ENCODE measurements around the gene DNAH17.

The DNAH17 gene

DNA sequence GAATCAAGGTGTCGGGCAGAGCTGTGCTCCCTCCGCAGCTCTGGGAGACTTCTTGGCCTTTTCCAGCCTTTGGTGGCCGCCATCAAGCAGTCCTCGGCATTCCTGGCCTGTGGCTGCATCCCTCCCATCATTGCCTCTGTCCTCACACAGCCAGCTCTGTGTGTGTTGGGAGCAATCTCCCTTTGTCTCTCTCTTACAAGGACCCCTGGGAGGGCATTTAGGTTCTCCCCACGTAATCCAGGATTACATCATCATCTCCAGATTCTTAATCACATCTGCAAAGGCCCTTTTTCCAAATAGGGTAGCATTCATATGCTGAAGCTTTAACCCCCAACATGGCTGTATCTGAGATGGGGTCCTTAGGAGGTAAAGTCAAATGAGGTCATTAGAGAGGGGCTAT lies 4.1 kb upstream of the DNAH17 start:
- H3K9me3 ChIP-seq (ENCODE audit: control insufficient read depth, insufficient read depth, low read depth, low read length): no peaks in the 10 kb centered on the region
- H3K4me3 ChIP-seq (ENCODE audit: low read depth, low read length): no peak overlapping the region
- H3K36me3 ChIP-seq (ENCODE audit: control insufficient read depth in 2 of 2, insufficient read depth in 1 of 2, low read length in 2 of 2): no peaks in the 10 kb centered on the region
- TF ChIP-seq REPIN1 (tag by site-specific recombination; IDR thresholded peaks at IDR 0.05; ENCODE audit: low read depth): no peak
- peak; percentile 46 for TF ChIP-seq ZNF335 (tag by site-specific recombination; conservative IDR thresholded peaks at IDR 0.05)
- TF ChIP-seq ZNF23 (tag by site-specific recombination; IDR thresholded peaks at IDR 0.05; ENCODE audit: borderline replicate concordance): no peak
- peak; percentile 62; the same call in 1 of the 2 replicates for TF ChIP-seq ZIC2 (tag by site-specific recombination; IDR thresholded peaks at IDR 0.05)
- no peak for TF ChIP-seq ZNF202 (tag by site-specific recombination; IDR thresholded peaks at IDR 0.05; ENCODE audit: borderline replicate concordance)
- TF ChIP-seq GFI1B (tag by site-specific recombination; IDR thresholded peaks at IDR 0.05): no peak
- TF ChIP-seq, protein P1, sequence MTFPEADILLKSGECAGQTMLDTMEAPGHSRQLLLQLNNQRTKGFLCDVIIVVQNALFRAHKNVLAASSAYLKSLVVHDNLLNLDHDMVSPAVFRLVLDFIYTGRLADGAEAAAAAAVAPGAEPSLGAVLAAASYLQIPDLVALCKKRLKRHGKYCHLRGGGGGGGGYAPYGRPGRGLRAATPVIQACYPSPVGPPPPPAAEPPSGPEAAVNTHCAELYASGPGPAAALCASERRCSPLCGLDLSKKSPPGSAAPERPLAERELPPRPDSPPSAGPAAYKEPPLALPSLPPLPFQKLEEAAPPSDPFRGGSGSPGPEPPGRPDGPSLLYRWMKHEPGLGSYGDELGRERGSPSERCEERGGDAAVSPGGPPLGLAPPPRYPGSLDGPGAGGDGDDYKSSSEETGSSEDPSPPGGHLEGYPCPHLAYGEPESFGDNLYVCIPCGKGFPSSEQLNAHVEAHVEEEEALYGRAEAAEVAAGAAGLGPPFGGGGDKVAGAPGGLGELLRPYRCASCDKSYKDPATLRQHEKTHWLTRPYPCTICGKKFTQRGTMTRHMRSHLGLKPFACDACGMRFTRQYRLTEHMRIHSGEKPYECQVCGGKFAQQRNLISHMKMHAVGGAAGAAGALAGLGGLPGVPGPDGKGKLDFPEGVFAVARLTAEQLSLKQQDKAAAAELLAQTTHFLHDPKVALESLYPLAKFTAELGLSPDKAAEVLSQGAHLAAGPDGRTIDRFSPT (tag by site-specific recombination; IDR thresholded peaks at IDR 0.05): no peak
- TF ChIP-seq HOXC10 (CRISPR knock-in tag; IDR thresholded peaks at IDR 0.05): no peak
- no peak for TF ChIP-seq KLF16 (tag by site-specific recombination; IDR thresholded peaks at IDR 0.05)
- TF ChIP-seq, protein P2, sequence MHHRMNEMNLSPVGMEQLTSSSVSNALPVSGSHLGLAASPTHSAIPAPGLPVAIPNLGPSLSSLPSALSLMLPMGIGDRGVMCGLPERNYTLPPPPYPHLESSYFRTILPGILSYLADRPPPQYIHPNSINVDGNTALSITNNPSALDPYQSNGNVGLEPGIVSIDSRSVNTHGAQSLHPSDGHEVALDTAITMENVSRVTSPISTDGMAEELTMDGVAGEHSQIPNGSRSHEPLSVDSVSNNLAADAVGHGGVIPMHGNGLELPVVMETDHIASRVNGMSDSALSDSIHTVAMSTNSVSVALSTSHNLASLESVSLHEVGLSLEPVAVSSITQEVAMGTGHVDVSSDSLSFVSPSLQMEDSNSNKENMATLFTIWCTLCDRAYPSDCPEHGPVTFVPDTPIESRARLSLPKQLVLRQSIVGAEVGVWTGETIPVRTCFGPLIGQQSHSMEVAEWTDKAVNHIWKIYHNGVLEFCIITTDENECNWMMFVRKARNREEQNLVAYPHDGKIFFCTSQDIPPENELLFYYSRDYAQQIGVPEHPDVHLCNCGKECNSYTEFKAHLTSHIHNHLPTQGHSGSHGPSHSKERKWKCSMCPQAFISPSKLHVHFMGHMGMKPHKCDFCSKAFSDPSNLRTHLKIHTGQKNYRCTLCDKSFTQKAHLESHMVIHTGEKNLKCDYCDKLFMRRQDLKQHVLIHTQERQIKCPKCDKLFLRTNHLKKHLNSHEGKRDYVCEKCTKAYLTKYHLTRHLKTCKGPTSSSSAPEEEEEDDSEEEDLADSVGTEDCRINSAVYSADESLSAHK (tag by site-specific recombination; IDR thresholded peaks at IDR 0.05): no peak
- TF ChIP-seq ZNF510 (tag by site-specific recombination; IDR thresholded peaks at IDR 0.05; ENCODE audit: insufficient replicate concordance): no peak
- no peak for TF ChIP-seq MYNN (tag by site-specific recombination; IDR thresholded peaks at IDR 0.05; ENCODE audit: borderline replicate concordance)
- TF ChIP-seq GLIS1 (tag by site-specific recombination; IDR thresholded peaks at IDR 0.05): peak; percentile 54
- TF ChIP-seq PRDM1 (tag by site-specific recombination; IDR thresholded peaks at IDR 0.05): no peak
- TF ChIP-seq ZNF248 (tag by site-specific recombination; IDR thresholded peaks at IDR 0.05): no peak
- no peak overlapping the region for H3K27ac ChIP-seq (ENCODE audit: extremely low read depth, low read depth, low read length)
- H3K4me1 ChIP-seq (ENCODE audit: control insufficient read depth, insufficient read depth, low read length): no peaks in the 10 kb centered on the region
- ChIA-PET CTCF (interaction anchor here (0.9 to 1.4 kb wide), 2 partner anchors 101 to 141 kb away, joined by 3 to 4 read pairs; no protein-coding TSS in a partner anchor), POLR2A (interaction anchor here (0.9 kb wide), 1 partner anchor 11 kb away, joined by 3 read pairs; no protein-coding TSS in a partner anchor)

DNA sequence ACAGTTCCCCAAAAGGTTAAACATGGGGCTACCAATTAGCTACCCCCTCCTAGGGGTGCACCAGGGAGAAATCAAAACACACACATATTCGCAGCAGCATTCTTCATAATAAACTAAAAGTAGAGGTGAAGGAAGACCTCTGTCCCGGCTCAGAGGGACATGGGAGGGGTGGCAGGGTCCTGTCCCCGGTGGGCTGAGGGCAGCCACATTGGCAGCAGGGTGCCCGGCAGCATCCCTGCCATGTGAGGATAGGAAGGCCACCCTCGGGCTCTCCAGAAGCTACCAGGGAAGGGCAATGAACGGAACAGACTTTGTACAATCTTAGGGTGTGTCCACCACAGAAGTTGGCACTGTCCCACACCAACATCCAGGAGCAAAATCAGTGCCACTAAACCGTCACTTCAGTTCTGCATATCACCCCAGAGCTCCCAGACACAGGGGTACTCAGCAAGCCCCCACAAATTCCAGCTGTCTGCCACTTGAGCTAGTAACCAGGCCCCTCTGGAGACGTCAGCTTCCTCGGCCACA lies 3.1 kb upstream of the DNAH17 start:
- no peaks in the 10 kb centered on the region for H3K36me3 ChIP-seq (ENCODE audit: control insufficient read depth in 2 of 2, insufficient read depth in 1 of 2, low read length in 2 of 2)
- TF ChIP-seq ZFHX2 (tag by site-specific recombination; conservative IDR thresholded peaks at IDR 0.05) (no peak), ZNF24 (tag by site-specific recombination; IDR thresholded peaks at IDR 0.05) (no peak), HOXC10 (CRISPR knock-in tag; IDR thresholded peaks at IDR 0.05) (no peak), YY1 (tag by site-specific recombination; IDR thresholded peaks at IDR 0.05) (no peak), ZNF549 (tag by site-specific recombination; IDR thresholded peaks at IDR 0.05) (no peak), REPIN1 (tag by site-specific recombination; IDR thresholded peaks at IDR 0.05; ENCODE audit: low read depth) (no peak), ZNF341 (tag by site-specific recombination; IDR thresholded peaks at IDR 0.05; ENCODE audit: low read depth) (no peak), ZNF544 (tag by site-specific recombination; IDR thresholded peaks at IDR 0.05) (no peak), ZNF2 (tag by site-specific recombination; IDR thresholded peaks at IDR 0.05) (no peak), TRIM28 (IDR thresholded peaks at IDR 0.05; ENCODE audit: borderline replicate concordance, low read length) (no peak)
- TF ChIP-seq, protein P3, sequence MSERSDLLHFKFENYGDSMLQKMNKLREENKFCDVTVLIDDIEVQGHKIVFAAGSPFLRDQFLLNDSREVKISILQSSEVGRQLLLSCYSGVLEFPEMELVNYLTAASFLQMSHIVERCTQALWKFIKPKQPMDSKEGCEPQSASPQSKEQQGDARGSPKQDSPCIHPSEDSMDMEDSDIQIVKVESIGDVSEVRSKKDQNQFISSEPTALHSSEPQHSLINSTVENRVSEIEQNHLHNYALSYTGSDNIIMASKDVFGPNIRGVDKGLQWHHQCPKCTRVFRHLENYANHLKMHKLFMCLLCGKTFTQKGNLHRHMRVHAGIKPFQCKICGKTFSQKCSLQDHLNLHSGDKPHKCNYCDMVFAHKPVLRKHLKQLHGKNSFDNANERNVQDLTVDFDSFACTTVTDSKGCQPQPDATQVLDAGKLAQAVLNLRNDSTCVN (tag by site-specific recombination; optimal IDR thresholded peaks at IDR 0.05): no peak
- TF ChIP-seq, protein P4, sequence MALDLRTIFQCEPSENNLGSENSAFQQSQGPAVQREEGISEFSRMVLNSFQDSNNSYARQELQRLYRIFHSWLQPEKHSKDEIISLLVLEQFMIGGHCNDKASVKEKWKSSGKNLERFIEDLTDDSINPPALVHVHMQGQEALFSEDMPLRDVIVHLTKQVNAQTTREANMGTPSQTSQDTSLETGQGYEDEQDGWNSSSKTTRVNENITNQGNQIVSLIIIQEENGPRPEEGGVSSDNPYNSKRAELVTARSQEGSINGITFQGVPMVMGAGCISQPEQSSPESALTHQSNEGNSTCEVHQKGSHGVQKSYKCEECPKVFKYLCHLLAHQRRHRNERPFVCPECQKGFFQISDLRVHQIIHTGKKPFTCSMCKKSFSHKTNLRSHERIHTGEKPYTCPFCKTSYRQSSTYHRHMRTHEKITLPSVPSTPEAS (tag by site-specific recombination; IDR thresholded peaks at IDR 0.05): no peak
- TF ChIP-seq, protein P5, sequence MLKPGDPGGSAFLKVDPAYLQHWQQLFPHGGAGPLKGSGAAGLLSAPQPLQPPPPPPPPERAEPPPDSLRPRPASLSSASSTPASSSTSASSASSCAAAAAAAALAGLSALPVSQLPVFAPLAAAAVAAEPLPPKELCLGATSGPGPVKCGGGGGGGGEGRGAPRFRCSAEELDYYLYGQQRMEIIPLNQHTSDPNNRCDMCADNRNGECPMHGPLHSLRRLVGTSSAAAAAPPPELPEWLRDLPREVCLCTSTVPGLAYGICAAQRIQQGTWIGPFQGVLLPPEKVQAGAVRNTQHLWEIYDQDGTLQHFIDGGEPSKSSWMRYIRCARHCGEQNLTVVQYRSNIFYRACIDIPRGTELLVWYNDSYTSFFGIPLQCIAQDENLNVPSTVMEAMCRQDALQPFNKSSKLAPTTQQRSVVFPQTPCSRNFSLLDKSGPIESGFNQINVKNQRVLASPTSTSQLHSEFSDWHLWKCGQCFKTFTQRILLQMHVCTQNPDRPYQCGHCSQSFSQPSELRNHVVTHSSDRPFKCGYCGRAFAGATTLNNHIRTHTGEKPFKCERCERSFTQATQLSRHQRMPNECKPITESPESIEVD (tag by site-specific recombination; IDR thresholded peaks at IDR 0.05): no peak
- CTCF ChIA-PET: interaction anchor here (0.6 to 1.4 kb wide), 5 partner anchors 102 to 205 kb away, joined by 3 to 5 read pairs (median 3); no protein-coding TSS in a partner anchor
- H3K27ac ChIP-seq (ENCODE audit: extremely low read depth, low read depth, low read length): no peak overlapping the region
- no peaks in the 10 kb centered on the region for H3K9me3 ChIP-seq (ENCODE audit: control insufficient read depth, insufficient read depth, low read depth, low read length)
- POLR2A ChIA-PET: interaction anchor here (0.9 kb wide), 1 partner anchor 12 kb away, joined by 3 read pairs; no protein-coding TSS in a partner anchor
- no peaks in the 10 kb centered on the region for H3K4me1 ChIP-seq (ENCODE audit: control insufficient read depth, insufficient read depth, low read length)
- H3K4me3 ChIP-seq (ENCODE audit: low read depth, low read length): no peak overlapping the region

Data from HEK293 (cell line).